GM23338 (cell line): ENCODE data around the gene SFTPB. TPM values are rescaled to one million over a fixed set of nuclear protein-coding genes. Genes with fewer than 3 reads are reported as not detected.

ENCODE experiments used
- ATAC-seq: fragments of 200-7000 bp; cut with Tn5 transposase; 3 replicates; pipeline ENCODE4 v1.9.1; 2020
- DNase-seq: peaks from one replicate; pipeline ENCODE4 v3.0.0-alpha.2; 2015; ENCODE audit warnings: low spot score
- H2AFZ ChIP-seq: fragments of 200-600 bp; sonication (generic); 2 replicates; pipeline ENCODE4 v1.8.0; 2016; ENCODE audit warnings: antibody characterized with exemption, mild to moderate bottlenecking, moderate library complexity
- H3F3A ChIP-seq: fragments of 200-600 bp; sonication (generic); replicated peaks from 2 replicates; pipeline ENCODE4 v1.8.0; 2017; ENCODE audit warnings: antibody characterized with exemption, mixed run types, low read depth
- H3K27ac ChIP-seq: fragments of 200-600 bp; sonication (generic); 2 replicates; pipeline ENCODE4 v1.6.1; 2016; ENCODE audit warnings: low read depth
- H3K27me3 ChIP-seq: fragments of 200-600 bp; sonication (generic); 2 replicates; pipeline ENCODE4 v1.8.0; 2016; ENCODE audit warnings: mild to moderate bottlenecking, mixed run types, moderate library complexity; ENCODE audit not compliant: insufficient read depth
- H3K36me3 ChIP-seq: fragments of 200-600 bp; sonication (generic); 2 replicates; pipeline ENCODE4 v1.8.0; 2016; ENCODE audit warnings: mild to moderate bottlenecking; ENCODE audit not compliant: insufficient read depth
- H3K4me1 ChIP-seq: fragments of 200-600 bp; sonication (generic); 2 replicates; pipeline ENCODE4 v1.8.0; 2016; ENCODE audit warnings: mild to moderate bottlenecking, moderate library complexity; ENCODE audit not compliant: insufficient read depth
- H3K4me2 ChIP-seq: fragments of 200-600 bp; sonication (generic); 2 replicates; pipeline ENCODE4 v1.7.1; 2017; ENCODE audit warnings: mixed run types
- H3K4me3 ChIP-seq: fragments of 200-600 bp; sonication (generic); 2 replicates; pipeline ENCODE4 v1.6.1; 2016; ENCODE audit warnings: mixed run types
- H3K79me2 ChIP-seq: fragments of 200-600 bp; sonication (generic); replicated peaks from 2 replicates; pipeline ENCODE4 v1.8.0; 2017; ENCODE audit warnings: mild to moderate bottlenecking; ENCODE audit not compliant: insufficient read depth
- H3K9me2 ChIP-seq: fragments of 200-600 bp; sonication (generic); 2 replicates; pipeline ENCODE4 v1.8.0; 2017; ENCODE audit not compliant: insufficient read depth
- H4K20me1 ChIP-seq: fragments of 200-600 bp; sonication (generic); replicated peaks from 2 replicates; pipeline ENCODE4 v1.8.0; 2017; ENCODE audit warnings: mild to moderate bottlenecking; ENCODE audit not compliant: insufficient read depth
- H3K27ac Mint-ChIP-seq: 2 replicates; pipeline ENCODE4 v1.8.0; 2020; ENCODE audit warnings: inconsistent platforms, mild to moderate bottlenecking, moderate library complexity, mixed read lengths
- H3K27me3 Mint-ChIP-seq: 3 replicates; pipeline ENCODE4 v1.8.0; 2022; ENCODE audit warnings: low read depth, mild to moderate bottlenecking, moderate library complexity, mixed read lengths, inconsistent platforms; ENCODE audit not compliant: insufficient read depth, poor library complexity
- H3K36me3 Mint-ChIP-seq: 3 replicates; pipeline ENCODE4 v1.8.0; 2021; ENCODE audit warnings: low read depth, mild to moderate bottlenecking, inconsistent platforms, moderate library complexity, mixed read lengths
- H3K4me1 Mint-ChIP-seq: 3 replicates; pipeline ENCODE4 v1.8.0; 2020; ENCODE audit warnings: mild to moderate bottlenecking, inconsistent platforms, mixed read lengths
- H3K4me3 Mint-ChIP-seq: 3 replicates; pipeline ENCODE4 v1.8.0; 2021; ENCODE audit warnings: moderate library complexity, mild to moderate bottlenecking, inconsistent platforms, mixed read lengths
- H3K9me3 Mint-ChIP-seq: 3 replicates; pipeline ENCODE4 v1.8.0; 2020; ENCODE audit warnings: moderate library complexity, mild to moderate bottlenecking, inconsistent platforms, mixed read lengths
- CREB1 ChIP-seq: fragments of 250-450 bp; sonication (Bioruptor Pico); IDR thresholded peaks from 2 replicates; pipeline ENCODE4 v1.5.0; 2020; ENCODE audit warnings: low read depth, mild to moderate bottlenecking, moderate library complexity
- EZH2 ChIP-seq: fragments of 200-600 bp; sonication (generic); IDR thresholded peaks from one replicate; pipeline ENCODE4 v1.8.0; 2017; ENCODE audit warnings: antibody characterized with exemption, mild to moderate bottlenecking, low read depth; ENCODE audit not compliant: unreplicated experiment
- EZH2phosphoT487 ChIP-seq: fragments of 200-600 bp; sonication (generic); IDR thresholded peaks from one replicate; pipeline ENCODE4 v1.8.1; 2018; ENCODE audit warnings: antibody characterized with exemption; ENCODE audit not compliant: unreplicated experiment
- JUNB ChIP-seq: IDR thresholded peaks from one replicate; pipeline ENCODE4 v1.6.1; 2016; ENCODE audit warnings: antibody characterized with exemption; ENCODE audit not compliant: unreplicated experiment
- NANOG ChIP-seq: IDR thresholded peaks from 2 replicates; pipeline ENCODE4 v1.6.1; 2016; ENCODE audit warnings: antibody characterized with exemption, borderline replicate concordance
- POLR2AphosphoS5 ChIP-seq: IDR thresholded peaks from 2 replicates; pipeline ENCODE4 v1.6.1; 2016; ENCODE audit warnings: antibody characterized with exemption, low read depth
- STAT1 ChIP-seq: IDR thresholded peaks from one replicate; pipeline ENCODE4 v1.6.1; 2016; ENCODE audit warnings: antibody characterized with exemption; ENCODE audit not compliant: unreplicated experiment
- ZNF114 ChIP-seq: fragments of 250-450 bp; sonication (Bioruptor Pico); IDR thresholded peaks from 2 replicates; pipeline ENCODE4 v1.5.0; 2020; ENCODE audit warnings: mild to moderate bottlenecking, moderate library complexity
- ZNF331 ChIP-seq: fragments of 250-450 bp; sonication (Bioruptor Pico); IDR thresholded peaks from 2 replicates; pipeline ENCODE4 v1.5.0; 2020; ENCODE audit warnings: low read depth, mild to moderate bottlenecking, moderate library complexity
- polyA plus RNA-seq: library from polyadenylated mRNA; unstranded; fragments of >200 nt; fragmentation: Nextera tagmentation; extraction: Ambion mirVana; gene quantifications from 2 replicates; pipeline ENCODE4 v1.2.1, GENCODE V29; 2016
- total RNA-seq: library from RNA; depleted of rRNA; stranded (reverse); fragments of >200 nt; shearing (Covaris generic); gene quantifications from 2 replicates; pipeline ENCODE4 v1.2.3, GENCODE V29; 2014
- TF ChIP-seq, protein P1 (sequence below): IDR thresholded peaks from 2 replicates; pipeline ENCODE4 v1.6.1; 2016; ENCODE audit warnings: antibody characterized with exemption
- TF ChIP-seq, protein P2 (sequence below): IDR thresholded peaks from one replicate; pipeline ENCODE4 v1.6.1; 2018; ENCODE audit warnings: antibody characterized with exemption; ENCODE audit not compliant: unreplicated experiment
- TF ChIP-seq, protein P3 (sequence below): fragments of 250-450 bp; sonication (Bioruptor Pico); IDR thresholded peaks from 2 replicates; pipeline ENCODE4 v1.5.0; 2020; ENCODE audit warnings: mild to moderate bottlenecking, moderate library complexity

The SFTPB gene
- total and polyA plus RNA-seq, 2 experiments from 2014 or later: 0.06 TPM; not detected in 1

DNA sequence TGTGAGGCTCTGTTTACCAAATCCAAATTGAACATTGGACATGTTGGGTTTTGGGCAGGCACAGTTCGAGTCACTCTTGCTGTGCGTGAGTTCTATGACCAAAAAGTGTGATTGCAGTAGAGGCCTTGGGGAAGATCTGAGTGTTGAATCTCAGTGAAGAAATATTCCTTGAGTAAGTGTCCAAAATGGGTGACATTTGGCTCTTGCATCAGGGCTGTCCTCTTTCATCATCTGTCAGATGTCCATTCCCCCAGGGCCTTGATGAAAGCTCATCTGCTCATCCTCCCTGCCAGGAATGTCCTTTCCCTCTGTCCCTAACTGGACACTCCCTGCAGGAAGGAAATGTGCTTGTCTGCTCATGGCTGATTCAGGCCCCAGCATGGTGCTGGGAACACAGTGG lies 6.4 kb upstream of the SFTPB start (continued):
- TF ChIP-seq, protein P1, sequence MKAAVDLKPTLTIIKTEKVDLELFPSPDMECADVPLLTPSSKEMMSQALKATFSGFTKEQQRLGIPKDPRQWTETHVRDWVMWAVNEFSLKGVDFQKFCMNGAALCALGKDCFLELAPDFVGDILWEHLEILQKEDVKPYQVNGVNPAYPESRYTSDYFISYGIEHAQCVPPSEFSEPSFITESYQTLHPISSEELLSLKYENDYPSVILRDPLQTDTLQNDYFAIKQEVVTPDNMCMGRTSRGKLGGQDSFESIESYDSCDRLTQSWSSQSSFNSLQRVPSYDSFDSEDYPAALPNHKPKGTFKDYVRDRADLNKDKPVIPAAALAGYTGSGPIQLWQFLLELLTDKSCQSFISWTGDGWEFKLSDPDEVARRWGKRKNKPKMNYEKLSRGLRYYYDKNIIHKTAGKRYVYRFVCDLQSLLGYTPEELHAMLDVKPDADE: no peak
- TF ChIP-seq STAT1: no peak

DNA sequence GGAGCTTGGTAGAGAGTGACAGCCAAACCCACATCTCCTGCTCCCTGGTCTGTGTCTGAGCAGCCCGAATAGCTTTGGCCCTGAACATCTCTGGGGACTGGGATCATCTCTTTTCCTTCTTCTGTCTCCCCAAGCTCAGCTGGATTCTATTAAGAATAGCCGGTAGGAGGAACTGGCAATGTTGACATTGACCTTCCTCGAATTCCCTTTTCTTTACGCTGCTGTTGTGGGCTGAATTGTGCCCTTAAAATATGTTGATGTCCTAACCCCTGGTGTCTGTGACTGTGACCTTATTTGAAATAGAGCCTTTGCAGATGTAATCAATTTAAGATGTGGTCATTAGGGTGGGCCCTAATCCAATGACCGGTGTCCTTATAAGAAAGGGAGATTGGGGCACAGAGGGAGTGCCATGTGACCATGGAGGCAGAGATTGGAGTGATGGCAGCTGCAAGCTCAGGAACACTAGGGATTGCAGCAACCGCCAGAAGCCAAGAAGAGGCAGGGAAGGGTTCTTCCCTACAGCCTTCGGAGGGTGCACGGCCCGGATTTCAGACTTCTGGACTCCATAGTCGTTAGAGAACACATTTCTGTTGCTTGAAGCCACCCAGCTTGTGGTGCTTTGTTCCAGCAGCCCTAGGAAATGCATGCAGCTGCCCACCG lies 5.8 kb upstream of the SFTPB start:
- Histone ChIP-seq H4K20me1 (no peaks in the 10 kb centered on the region), H3K79me2 (no peaks in the 10 kb centered on the region), H3K27ac (no peak overlapping the region), H3K4me1 (peaks cover 6% of the 10 kb centered on the region), H3K9me2 (no peaks in the 10 kb centered on the region), H3K36me3 (no peaks in the 10 kb centered on the region), H3K4me2 (no peak overlapping the region), H3F3A (no peaks in the 10 kb centered on the region), H3K4me3 (no peak overlapping the region), H3K27me3 (no peaks in the 10 kb centered on the region), H2AFZ (no peak overlapping the region)
- no peak overlapping the region for H3K4me3 Mint-ChIP-seq
- DNase-seq: no peak
- H3K4me1 Mint-ChIP-seq: peaks cover 21% of the 10 kb centered on the region
- ATAC-seq: no peak
- no peak overlapping the region for H3K27ac Mint-ChIP-seq
- no peaks in the 10 kb centered on the region for H3K9me3 Mint-ChIP-seq
- peaks cover 6% of the 10 kb centered on the region for H3K27me3 Mint-ChIP-seq
- H3K36me3 Mint-ChIP-seq: no peaks in the 10 kb centered on the region
- TF ChIP-seq ZNF114 (CRISPR knock-in tag): no peak
- TF ChIP-seq, protein P1: no peak
- TF ChIP-seq, protein P2, sequence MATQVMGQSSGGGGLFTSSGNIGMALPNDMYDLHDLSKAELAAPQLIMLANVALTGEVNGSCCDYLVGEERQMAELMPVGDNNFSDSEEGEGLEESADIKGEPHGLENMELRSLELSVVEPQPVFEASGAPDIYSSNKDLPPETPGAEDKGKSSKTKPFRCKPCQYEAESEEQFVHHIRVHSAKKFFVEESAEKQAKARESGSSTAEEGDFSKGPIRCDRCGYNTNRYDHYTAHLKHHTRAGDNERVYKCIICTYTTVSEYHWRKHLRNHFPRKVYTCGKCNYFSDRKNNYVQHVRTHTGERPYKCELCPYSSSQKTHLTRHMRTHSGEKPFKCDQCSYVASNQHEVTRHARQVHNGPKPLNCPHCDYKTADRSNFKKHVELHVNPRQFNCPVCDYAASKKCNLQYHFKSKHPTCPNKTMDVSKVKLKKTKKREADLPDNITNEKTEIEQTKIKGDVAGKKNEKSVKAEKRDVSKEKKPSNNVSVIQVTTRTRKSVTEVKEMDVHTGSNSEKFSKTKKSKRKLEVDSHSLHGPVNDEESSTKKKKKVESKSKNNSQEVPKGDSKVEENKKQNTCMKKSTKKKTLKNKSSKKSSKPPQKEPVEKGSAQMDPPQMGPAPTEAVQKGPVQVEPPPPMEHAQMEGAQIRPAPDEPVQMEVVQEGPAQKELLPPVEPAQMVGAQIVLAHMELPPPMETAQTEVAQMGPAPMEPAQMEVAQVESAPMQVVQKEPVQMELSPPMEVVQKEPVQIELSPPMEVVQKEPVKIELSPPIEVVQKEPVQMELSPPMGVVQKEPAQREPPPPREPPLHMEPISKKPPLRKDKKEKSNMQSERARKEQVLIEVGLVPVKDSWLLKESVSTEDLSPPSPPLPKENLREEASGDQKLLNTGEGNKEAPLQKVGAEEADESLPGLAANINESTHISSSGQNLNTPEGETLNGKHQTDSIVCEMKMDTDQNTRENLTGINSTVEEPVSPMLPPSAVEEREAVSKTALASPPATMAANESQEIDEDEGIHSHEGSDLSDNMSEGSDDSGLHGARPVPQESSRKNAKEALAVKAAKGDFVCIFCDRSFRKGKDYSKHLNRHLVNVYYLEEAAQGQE: no peak
- TF ChIP-seq, protein P3, sequence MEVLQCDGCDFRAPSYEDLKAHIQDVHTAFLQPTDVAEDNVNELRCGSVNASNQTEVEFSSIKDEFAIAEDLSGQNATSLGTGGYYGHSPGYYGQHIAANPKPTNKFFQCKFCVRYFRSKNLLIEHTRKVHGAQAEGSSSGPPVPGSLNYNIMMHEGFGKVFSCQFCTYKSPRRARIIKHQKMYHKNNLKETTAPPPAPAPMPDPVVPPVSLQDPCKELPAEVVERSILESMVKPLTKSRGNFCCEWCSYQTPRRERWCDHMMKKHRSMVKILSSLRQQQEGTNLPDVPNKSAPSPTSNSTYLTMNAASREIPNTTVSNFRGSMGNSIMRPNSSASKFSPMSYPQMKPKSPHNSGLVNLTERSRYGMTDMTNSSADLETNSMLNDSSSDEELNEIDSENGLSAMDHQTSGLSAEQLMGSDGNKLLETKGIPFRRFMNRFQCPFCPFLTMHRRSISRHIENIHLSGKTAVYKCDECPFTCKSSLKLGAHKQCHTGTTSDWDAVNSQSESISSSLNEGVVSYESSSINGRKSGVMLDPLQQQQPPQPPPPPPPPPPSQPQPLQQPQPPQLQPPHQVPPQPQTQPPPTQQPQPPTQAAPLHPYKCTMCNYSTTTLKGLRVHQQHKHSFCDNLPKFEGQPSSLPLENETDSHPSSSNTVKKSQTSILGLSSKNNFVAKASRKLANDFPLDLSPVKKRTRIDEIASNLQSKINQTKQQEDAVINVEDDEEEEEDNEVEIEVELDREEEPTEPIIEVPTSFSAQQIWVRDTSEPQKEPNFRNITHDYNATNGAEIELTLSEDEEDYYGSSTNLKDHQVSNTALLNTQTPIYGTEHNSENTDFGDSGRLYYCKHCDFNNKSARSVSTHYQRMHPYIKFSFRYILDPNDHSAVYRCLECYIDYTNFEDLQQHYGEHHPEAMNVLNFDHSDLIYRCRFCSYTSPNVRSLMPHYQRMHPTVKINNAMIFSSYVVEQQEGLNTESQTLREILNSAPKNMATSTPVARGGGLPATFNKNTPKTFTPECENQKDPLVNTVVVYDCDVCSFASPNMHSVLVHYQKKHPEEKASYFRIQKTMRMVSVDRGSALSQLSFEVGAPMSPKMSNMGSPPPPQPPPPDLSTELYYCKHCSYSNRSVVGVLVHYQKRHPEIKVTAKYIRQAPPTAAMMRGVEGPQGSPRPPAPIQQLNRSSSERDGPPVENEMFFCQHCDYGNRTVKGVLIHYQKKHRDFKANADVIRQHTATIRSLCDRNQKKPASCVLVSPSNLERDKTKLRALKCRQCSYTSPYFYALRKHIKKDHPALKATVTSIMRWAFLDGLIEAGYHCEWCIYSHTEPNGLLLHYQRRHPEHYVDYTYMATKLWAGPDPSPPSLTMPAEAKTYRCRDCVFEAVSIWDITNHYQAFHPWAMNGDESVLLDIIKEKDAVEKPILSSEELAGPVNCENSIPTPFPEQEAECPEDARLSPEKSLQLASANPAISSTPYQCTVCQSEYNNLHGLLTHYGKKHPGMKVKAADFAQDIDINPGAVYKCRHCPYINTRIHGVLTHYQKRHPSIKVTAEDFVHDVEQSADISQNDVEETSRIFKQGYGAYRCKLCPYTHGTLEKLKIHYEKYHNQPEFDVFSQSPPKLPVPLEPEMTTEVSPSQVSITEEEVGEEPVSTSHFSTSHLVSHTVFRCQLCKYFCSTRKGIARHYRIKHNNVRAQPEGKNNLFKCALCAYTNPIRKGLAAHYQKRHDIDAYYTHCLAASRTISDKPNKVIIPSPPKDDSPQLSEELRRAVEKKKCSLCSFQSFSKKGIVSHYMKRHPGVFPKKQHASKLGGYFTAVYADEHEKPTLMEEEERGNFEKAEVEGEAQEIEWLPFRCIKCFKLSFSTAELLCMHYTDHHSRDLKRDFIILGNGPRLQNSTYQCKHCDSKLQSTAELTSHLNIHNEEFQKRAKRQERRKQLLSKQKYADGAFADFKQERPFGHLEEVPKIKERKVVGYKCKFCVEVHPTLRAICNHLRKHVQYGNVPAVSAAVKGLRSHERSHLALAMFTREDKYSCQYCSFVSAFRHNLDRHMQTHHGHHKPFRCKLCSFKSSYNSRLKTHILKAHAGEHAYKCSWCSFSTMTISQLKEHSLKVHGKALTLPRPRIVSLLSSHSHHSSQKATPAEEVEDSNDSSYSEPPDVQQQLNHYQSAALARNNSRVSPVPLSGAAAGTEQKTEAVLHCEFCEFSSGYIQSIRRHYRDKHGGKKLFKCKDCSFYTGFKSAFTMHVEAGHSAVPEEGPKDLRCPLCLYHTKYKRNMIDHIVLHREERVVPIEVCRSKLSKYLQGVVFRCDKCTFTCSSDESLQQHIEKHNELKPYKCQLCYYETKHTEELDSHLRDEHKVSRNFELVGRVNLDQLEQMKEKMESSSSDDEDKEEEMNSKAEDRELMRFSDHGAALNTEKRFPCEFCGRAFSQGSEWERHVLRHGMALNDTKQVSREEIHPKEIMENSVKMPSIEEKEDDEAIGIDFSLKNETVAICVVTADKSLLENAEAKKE (CRISPR knock-in tag): no peak
- TF ChIP-seq EZH2phosphoT487: no peak
- TF ChIP-seq ZNF331 (CRISPR knock-in tag): no peak
- TF ChIP-seq NANOG: no peak
- TF ChIP-seq STAT1: no peak
- TF ChIP-seq EZH2: no peak
- TF ChIP-seq JUNB: no peak
- no peak for TF ChIP-seq CREB1
- TF ChIP-seq POLR2AphosphoS5: no peak
